H1 (cell line): Measurements from ENCODE around the gene KAZALD1. TPM values are rescaled to one million over a fixed set of nuclear protein-coding genes. Genes with fewer than 3 reads are reported as not detected.

ENCODE experiments used
- CTCF ChIA-PET: fragments of 300-600 bp; sonication (Branson Sonifier 250); formaldehyde crosslinking; loops from one replicate; lab custom pipeline; 2021; ENCODE audit not compliant: partially characterized antibody; lab: Charles Lee
- POLR2A ChIA-PET: fragments of 300-600 bp; sonication (Branson Sonifier 250); formaldehyde crosslinking; loops from one replicate; lab custom pipeline; 2021; ENCODE audit warnings: inconsistent platforms; ENCODE audit not compliant: partially characterized antibody; lab: Charles Lee
- DNase-seq, 2 experiments: peaks; one replicate each; pipeline versions ENCODE4 v3.0.0 to v3.0.0-alpha.2; 2010 to 2022; ENCODE audit warnings: low spot score in 2 of 2, low read depth in 1 of 2, mixed read lengths in 1 of 2
- FAIRE-seq: peaks from 2 replicates; lab custom pipeline; 2011; peaks lifted over from hg19 to GRCh38; lab: Jason Lieb, UNC
- H2AFZ ChIP-seq: 2 replicates; pipeline ENCODE4 v1.8.1; 2012; ENCODE audit warnings: low read length, inconsistent platforms
- H2AK5ac ChIP-seq: 2 replicates; pipeline ENCODE4 v1.6.1; 2013; ENCODE audit warnings: low read depth, low read length
- H2BK120ac ChIP-seq: replicated peaks from 2 replicates; pipeline ENCODE3; 2013; ENCODE audit warnings: low read depth, low read length, inconsistent platforms
- H2BK12ac ChIP-seq: 2 replicates; pipeline ENCODE4 v1.6.1; 2013; ENCODE audit warnings: low read depth, low read length
- H2BK15ac ChIP-seq: 2 replicates; pipeline ENCODE4 v1.6.1; 2013; ENCODE audit warnings: low read length
- H2BK20ac ChIP-seq: 2 replicates; pipeline ENCODE4 v1.6.1; 2013; ENCODE audit warnings: low read length
- H2BK5ac ChIP-seq: 2 replicates; pipeline ENCODE4 v1.6.1; 2013; ENCODE audit warnings: low read depth, low read length
- H3K14ac ChIP-seq: 2 replicates; pipeline ENCODE4 v1.6.1; 2013; ENCODE audit warnings: inconsistent platforms; ENCODE audit not compliant: insufficient read length
- H3K18ac ChIP-seq: 2 replicates; pipeline ENCODE4 v1.6.1; 2013; ENCODE audit warnings: low read length; ENCODE audit errors: extremely low read depth
- H3K23ac ChIP-seq: 2 replicates; pipeline ENCODE4 v1.6.1; 2013; ENCODE audit warnings: inconsistent platforms; ENCODE audit not compliant: insufficient read length
- H3K23me2 ChIP-seq: 2 replicates; pipeline ENCODE4 v1.6.1; 2013; ENCODE audit warnings: low read depth, low read length
- H3K27ac ChIP-seq: 2 replicates; pipeline ENCODE4 v1.6.1; 2011; ENCODE audit warnings: low read depth, low read length, inconsistent platforms
- H3K27me3 ChIP-seq, 4 experiments: replicated peaks in 1 of 4; 1 replicate in 1 of 4; 2 replicates in 3 of 4; pipeline versions ENCODE4 v1.6.1 to v1.8.1; 2011 to 2013; ENCODE audit warnings: low read length in 3 of 4, mild to moderate bottlenecking in 3 of 4, inconsistent platforms in 2 of 4, mixed read lengths in 2 of 4, moderate library complexity in 1 of 4; ENCODE audit not compliant: control insufficient read depth in 3 of 4, insufficient read depth in 3 of 4; ENCODE audit errors: extremely low read depth in 1 of 4
- H3K36me3 ChIP-seq, 4 experiments: 2 replicates each; pipeline versions ENCODE4 v1.6.1 to v1.8.1; 2011 to 2013; ENCODE audit warnings: mild to moderate bottlenecking in 4 of 4, low read length in 3 of 4, moderate library complexity in 2 of 4, control low read depth in 1 of 4, inconsistent platforms in 1 of 4; ENCODE audit not compliant: insufficient read depth in 4 of 4, control insufficient read depth in 2 of 4
- H3K4ac ChIP-seq: replicated peaks from 2 replicates; pipeline ENCODE3; 2013; ENCODE audit warnings: low read length, low read depth, mixed read lengths, inconsistent platforms; ENCODE audit not compliant: insufficient read length
- H3K4me1 ChIP-seq, 4 experiments: replicated peaks in 1 of 4; 1 replicate in 1 of 4; 2 replicates in 3 of 4; pipeline versions ENCODE4 v1.6.1 to v1.8.1; 2011 to 2013; ENCODE audit warnings: low read length in 3 of 4, inconsistent platforms in 2 of 4, mixed read lengths in 1 of 4; ENCODE audit not compliant: insufficient read depth in 4 of 4, control insufficient read depth in 3 of 4
- H3K4me2 ChIP-seq, 2 experiments: 2 replicates each; pipeline versions ENCODE4 v1.6.1 to v1.8.1; 2011 to 2013; ENCODE audit warnings: low read depth in 2 of 2, low read length in 2 of 2, control low read depth in 1 of 2, inconsistent platforms in 1 of 2, mild to moderate bottlenecking in 1 of 2; ENCODE audit not compliant: insufficient read depth in 1 of 2
- H3K4me3 ChIP-seq, 4 experiments: fragments of 200-600, 300-600 bp in 1 of 4; sonication (generic), shearing (Covaris generic), sonication (Bioruptor Twin) in 1 of 4; 2 replicates each; pipeline versions ENCODE4 v1.5.1 to v1.8.1; 2011 to 2016; ENCODE audit warnings: low read length in 4 of 4, low read depth in 3 of 4, control low read depth in 2 of 4, inconsistent platforms in 2 of 4, mild to moderate bottlenecking in 2 of 4, mixed read lengths in 1 of 4, moderate library complexity in 1 of 4; ENCODE audit not compliant: insufficient read depth in 2 of 4; ENCODE audit errors: extremely low read depth in 1 of 4
- H3K56ac ChIP-seq: replicated peaks from 2 replicates; pipeline ENCODE3; 2013; ENCODE audit warnings: low read depth, mild to moderate bottlenecking, mixed read lengths, low read length, inconsistent platforms; ENCODE audit not compliant: insufficient read length
- H3K79me1 ChIP-seq: 2 replicates; pipeline ENCODE4 v1.6.1; 2013; ENCODE audit warnings: low read depth, low read length, control low read depth
- H3K79me2 ChIP-seq, 2 experiments: 2 replicates each; pipeline versions ENCODE4 v1.6.1 to v1.8.1; 2012 to 2013; ENCODE audit warnings: low read length in 2 of 2, mild to moderate bottlenecking in 2 of 2, inconsistent platforms in 1 of 2; ENCODE audit not compliant: insufficient read depth in 2 of 2, control insufficient read depth in 1 of 2
- H3K9ac ChIP-seq, 4 experiments: replicated peaks in 1 of 4; 1 replicate in 1 of 4; 2 replicates in 3 of 4; pipeline versions ENCODE4 v1.6.1 to v1.8.1; 2011 to 2013; ENCODE audit warnings: low read depth in 3 of 4, low read length in 3 of 4, control low read depth in 2 of 4, mild to moderate bottlenecking in 2 of 4, moderate library complexity in 2 of 4, inconsistent platforms in 1 of 4; ENCODE audit errors: extremely low read depth in 1 of 4
- H3K9me3 ChIP-seq, 2 experiments: 2 replicates each; pipeline versions ENCODE4 v1.6.1 to v1.8.1; 2012 to 2013; ENCODE audit warnings: mild to moderate bottlenecking in 2 of 2, moderate library complexity in 2 of 2, control low read depth in 1 of 2, inconsistent platforms in 1 of 2, low read depth in 1 of 2, low read length in 1 of 2, mixed read lengths in 1 of 2; ENCODE audit not compliant: insufficient read depth in 2 of 2
- H4K20me1 ChIP-seq, 2 experiments: replicated peaks in 1 of 2; 2 replicates each; pipeline versions ENCODE3 to v1.8.1; 2011 to 2013; ENCODE audit warnings: inconsistent platforms in 2 of 2, low read length in 2 of 2, mild to moderate bottlenecking in 1 of 2; ENCODE audit not compliant: insufficient read depth in 2 of 2, control insufficient read depth in 1 of 2
- H4K5ac ChIP-seq: 2 replicates; pipeline ENCODE4 v1.6.1; 2013; ENCODE audit warnings: low read length, low read depth, mixed read lengths, inconsistent platforms; ENCODE audit not compliant: insufficient read length
- H4K8ac ChIP-seq: 2 replicates; pipeline ENCODE4 v1.8.0; 2013; ENCODE audit warnings: mild to moderate bottlenecking, moderate library complexity, low read length, inconsistent platforms; ENCODE audit not compliant: insufficient read depth; ENCODE audit errors: extremely low read depth
- H4K91ac ChIP-seq: replicated peaks from 2 replicates; pipeline ENCODE3; 2013; ENCODE audit warnings: low read length, mixed read lengths, inconsistent platforms; ENCODE audit not compliant: insufficient read length
- ATF3 ChIP-seq: IDR thresholded peaks from 2 replicates; pipeline ENCODE4 v1.6.1; 2011; ENCODE audit warnings: low read depth, mild to moderate bottlenecking, low read length; ENCODE audit not compliant: insufficient read depth
- BACH1 ChIP-seq: IDR thresholded peaks from 2 replicates; pipeline ENCODE4 v1.6.1; 2012; ENCODE audit warnings: low read length, improper control_type of control experiment
- CTCF ChIP-seq, 3 experiments: IDR thresholded peaks; 1 replicate in 2 of 3; 2 replicates in 1 of 3; pipeline versions ENCODE4 v1.5.1 to v1.6.1; 2011; ENCODE audit warnings: low read length in 3 of 3, mild to moderate bottlenecking in 3 of 3, inconsistent platforms in 2 of 3, low read depth in 1 of 3, moderate library complexity in 1 of 3; ENCODE audit not compliant: insufficient read depth in 1 of 3; ENCODE audit errors: control extremely low read depth in 1 of 3
- GABPA ChIP-seq: IDR thresholded peaks from 2 replicates; pipeline ENCODE4 v1.6.1; 2011; ENCODE audit warnings: mild to moderate bottlenecking, low read length, moderate library complexity, borderline replicate concordance; ENCODE audit not compliant: insufficient read depth
- JUND ChIP-seq: IDR thresholded peaks from 2 replicates; pipeline ENCODE4 v1.6.1; 2011; ENCODE audit warnings: mild to moderate bottlenecking, improper control_type of control experiment, low read length
- SAP30 ChIP-seq: fragments of 300-600 bp; sonication (generic); IDR thresholded peaks from 2 replicates; pipeline ENCODE4 v1.7.1; 2012; ENCODE audit warnings: low read length, moderate library complexity, mild to moderate bottlenecking, inconsistent platforms; ENCODE audit not compliant: insufficient read depth, insufficient replicate concordance
- SP2 ChIP-seq: IDR thresholded peaks from 2 replicates; pipeline ENCODE4 v1.6.1; 2012; ENCODE audit warnings: mild to moderate bottlenecking, low read length, inconsistent platforms
- TEAD4 ChIP-seq: IDR thresholded peaks from 2 replicates; pipeline ENCODE4 v1.6.1; 2012; ENCODE audit warnings: low read depth, low read length, inconsistent platforms, mixed read lengths
- WGBS, 2 experiments: shearing (Covaris generic) in 1 of 2; methylation state at CpG; one replicate each; pipeline versions ENCODE4 v1.1.6 to v1.1.7; 2013 to 2015; ENCODE audit warnings: low lambda C conversion rate in 2 of 2, mixed read lengths in 2 of 2, inconsistent platforms in 1 of 2, low coverage in 1 of 2, missing lambda C conversion rate in 1 of 2; ENCODE audit not compliant: insufficient replicate concordance in 2 of 2, insufficient coverage in 1 of 2, insufficient read length in 1 of 2; ENCODE audit errors: extremely low coverage in 1 of 2, missing lambda C conversion rate in 1 of 2; 5-methylcytosine and 5-hydroxymethylcytosine counted together
- polyA plus RNA-seq, 7 experiments: library from polyadenylated mRNA; depleted of rRNA in 3 of 7; stranded (reverse) in 5 of 7; unstranded in 2 of 7; fragments of >200 nt in 5 of 7; fragments of 200-250 nt in 2 of 7; gene quantifications; 1 replicate in 5 of 7; 2 replicates in 1 of 7; 4 replicates in 1 of 7; pipeline versions ENCODE4 v1.2.1 to v1.2.3, GENCODE V29; 2011 to 2013; ENCODE audit warnings: missing spikeins in 2 of 7, mixed read lengths in 2 of 7
- total RNA-seq: library from RNA; stranded (reverse); fragmentation: NEBNext Ultra II Directional; extraction: Animal tissue kit (Norgen Biotek cat#: 25700); gene quantifications from 2 replicates; pipeline ENCODE4 v1.2.1, GENCODE V29; 2021

Gene KAZALD1
- total and polyA plus RNA-seq, 2 of the 8 experiments (the other 6 are each of a cell fraction or from before 2014, with no cell fraction given) = 0.65 to 1.9 TPM

GRCh38 chr10:101095550-101096213, 33.9 kb downstream of the KAZALD1 start:
- no peak overlapping the region for H4K5ac ChIP-seq
- no peak overlapping the region for H2BK120ac ChIP-seq
- H3K79me1 ChIP-seq = no peaks in the 10 kb centered on the region
- H3K4me2 ChIP-seq = 0 out of 4 replicates have a peak overlapping the region, but pooled peaks of 1 of the 2 experiments have one; percentile 28
- no peak overlapping the region; the same call in 1 of the 2 replicates for H4K8ac ChIP-seq
- no peak overlapping the region for H4K91ac ChIP-seq
- H3K9me3 ChIP-seq = no peaks in the 10 kb centered on the region
- no peak overlapping the region for H2AK5ac ChIP-seq
- H3K4ac ChIP-seq = no peak overlapping the region
- no peaks in the 10 kb centered on the region for H3K36me3 ChIP-seq
- H3K23ac ChIP-seq = no peak overlapping the region
- H2BK15ac ChIP-seq = no peak overlapping the region; the same call in 1 of the 2 replicates
- no peaks in the 10 kb centered on the region for H3K79me2 ChIP-seq
- peak overlapping the region; percentile 22; the same call in 1 of the 2 replicates for H2BK12ac ChIP-seq
- 21% methylated on average over 7 of the region's 7 CpGs; no CpG with 5 or more reads in 1 of the 2 experiments for WGBS, 2 experiments
- H3K9ac ChIP-seq = no peak overlapping the region
- no peak overlapping the region for H2AFZ ChIP-seq
- H3K4me3 ChIP-seq = peak overlapping the region in 1 of 4 experiments; percentile 19; a peak in 1 of 8 replicates
- FAIRE-seq (peak; percentile 99), DNase-seq (peak; percentile 96)
- H3K14ac ChIP-seq = no peak overlapping the region
- H3K23me2 ChIP-seq = peaks cover 2% of the 10 kb centered on the region; the same call in 1 of the 2 replicates
- H3K27ac ChIP-seq = no peak overlapping the region
- H3K27me3 ChIP-seq = peaks cover 0 to 25% (median 10%) of the 10 kb centered on the region in 4 experiments; a peak in 4 of 7 replicates
- H3K4me1 ChIP-seq = peaks cover 3 to 15% (median 8%) of the 10 kb centered on the region in 4 experiments; a peak in 5 of 7 replicates
- CTCF ChIA-PET = interaction anchor here (0.5 to 59.5 kb wide), 30 partner anchors 10 to 475 kb away, joined by 3 to 2176 read pairs (median 4); partner anchors contain the start of genes KAZALD1, PDZD7, SFXN3 and TLX1
- POLR2A ChIA-PET = interaction anchor here (0.8 to 1.3 kb wide), 6 partner anchors 15 to 77 kb away, joined by 3 to 5 read pairs (median 3); no protein-coding TSS in a partner anchor
- H3K56ac ChIP-seq = no peak overlapping the region
- no peak overlapping the region for H2BK5ac ChIP-seq
- no peaks in the 10 kb centered on the region for H4K20me1 ChIP-seq
- H2BK20ac ChIP-seq = 0 out of 2 replicates have a peak overlapping the region, but pooled peaks have one; percentile 37
- H3K18ac ChIP-seq = no peak overlapping the region
- TF ChIP-seq JUND (0 out of 2 replicates have a peak, but pooled peaks have one; percentile 10), CTCF (IDR thresholded peaks at IDR 0.05; ENCODE audit: control extremely low read depth in 1 of 3, insufficient read depth in 1 of 3, low read depth in 1 of 3, low read length in 3 of 3) (peak; percentile 89 to 99 (median 92)), ATF3 (no peak), TEAD4 (no peak), SAP30 (no peak), BACH1 (no peak), SP2 (no peak), GABPA (peak; percentile 44; the same call in 1 of the 2 replicates)
